PFSK-1 (cell line): ENCODE results near the gene SYT8.

ENCODE experiments used
- FOXP2 ChIP-seq: optimal IDR thresholded peaks from 2 replicates; pipeline ENCODE3; 2011; ENCODE audit warnings: borderline replicate concordance, control low read depth, inconsistent platforms; ENCODE audit not compliant: insufficient read depth; ENCODE audit errors: extremely low read length, extremely low read depth
- POLR2AphosphoS5 ChIP-seq: IDR thresholded peaks from 2 replicates; pipeline ENCODE4 v1.6.1; 2012; ENCODE audit warnings: low read depth, mild to moderate bottlenecking, control low read depth, low read length, moderate library complexity
- SIN3A ChIP-seq: IDR thresholded peaks from 2 replicates; pipeline ENCODE4 v1.6.1; 2012; ENCODE audit warnings: mild to moderate bottlenecking, low read length, moderate library complexity, borderline replicate concordance; ENCODE audit not compliant: insufficient read depth
- TAF1 ChIP-seq: IDR thresholded peaks from 2 replicates; pipeline ENCODE4 v1.6.1; 2012; ENCODE audit warnings: low read length, control low read depth, borderline replicate concordance; ENCODE audit not compliant: insufficient read depth
- TF ChIP-seq, protein P1 (sequence below), 2 experiments: IDR thresholded peaks; 2 replicates each; pipeline versions ENCODE4 v1.6.1 to v1.8.0; 2011 to 2012; ENCODE audit warnings: low read depth in 2 of 2, low read length in 2 of 2, control low read depth in 1 of 2, inconsistent platforms in 1 of 2, mild to moderate bottlenecking in 1 of 2, moderate library complexity in 1 of 2; ENCODE audit not compliant: insufficient read depth in 1 of 2

The SYT8 gene

DNA sequence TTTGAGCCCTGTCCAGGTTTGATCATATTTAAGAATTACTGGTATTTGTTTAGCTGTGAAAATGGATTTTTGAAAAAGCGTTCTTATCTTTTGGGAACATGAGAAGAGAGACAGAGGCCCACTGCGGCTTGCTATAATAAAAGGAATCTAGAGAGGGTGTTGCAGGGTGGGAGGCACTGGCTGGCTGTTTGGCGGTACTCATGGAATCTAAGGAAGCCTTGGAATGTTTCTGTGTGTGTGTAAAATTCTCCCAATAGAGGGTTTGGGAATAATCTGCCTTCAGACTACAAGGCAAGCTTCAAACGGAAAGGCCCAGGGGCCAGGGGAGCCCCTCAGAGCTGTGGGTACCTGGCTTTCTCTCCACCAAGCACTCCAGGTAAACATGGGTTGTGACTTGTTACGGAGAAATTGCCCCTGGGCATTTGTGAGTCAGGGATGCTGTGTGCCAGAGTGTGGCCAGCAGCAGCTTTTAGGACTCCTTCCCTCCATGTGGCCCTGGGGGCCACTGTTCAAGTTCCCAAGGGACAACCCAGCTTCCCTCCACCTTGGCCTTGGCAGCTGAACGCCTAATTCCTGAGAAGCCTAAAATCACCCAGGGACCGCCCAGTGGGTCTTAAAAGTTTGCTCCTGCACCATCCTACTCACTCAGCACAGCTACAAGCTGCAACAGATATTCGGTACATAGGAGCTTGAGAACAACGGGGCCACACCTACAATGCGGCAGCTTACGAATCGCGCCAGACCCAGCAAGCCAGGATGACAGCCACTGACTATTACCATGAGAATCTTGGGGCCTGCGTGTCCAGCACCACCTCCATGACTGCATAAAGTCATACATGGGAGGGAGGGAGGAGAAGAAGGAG is 14.1 kb upstream of the SYT8 start:
- TF ChIP-seq SIN3A: no peak
- no peak for TF ChIP-seq FOXP2
- TF ChIP-seq, protein P1, sequence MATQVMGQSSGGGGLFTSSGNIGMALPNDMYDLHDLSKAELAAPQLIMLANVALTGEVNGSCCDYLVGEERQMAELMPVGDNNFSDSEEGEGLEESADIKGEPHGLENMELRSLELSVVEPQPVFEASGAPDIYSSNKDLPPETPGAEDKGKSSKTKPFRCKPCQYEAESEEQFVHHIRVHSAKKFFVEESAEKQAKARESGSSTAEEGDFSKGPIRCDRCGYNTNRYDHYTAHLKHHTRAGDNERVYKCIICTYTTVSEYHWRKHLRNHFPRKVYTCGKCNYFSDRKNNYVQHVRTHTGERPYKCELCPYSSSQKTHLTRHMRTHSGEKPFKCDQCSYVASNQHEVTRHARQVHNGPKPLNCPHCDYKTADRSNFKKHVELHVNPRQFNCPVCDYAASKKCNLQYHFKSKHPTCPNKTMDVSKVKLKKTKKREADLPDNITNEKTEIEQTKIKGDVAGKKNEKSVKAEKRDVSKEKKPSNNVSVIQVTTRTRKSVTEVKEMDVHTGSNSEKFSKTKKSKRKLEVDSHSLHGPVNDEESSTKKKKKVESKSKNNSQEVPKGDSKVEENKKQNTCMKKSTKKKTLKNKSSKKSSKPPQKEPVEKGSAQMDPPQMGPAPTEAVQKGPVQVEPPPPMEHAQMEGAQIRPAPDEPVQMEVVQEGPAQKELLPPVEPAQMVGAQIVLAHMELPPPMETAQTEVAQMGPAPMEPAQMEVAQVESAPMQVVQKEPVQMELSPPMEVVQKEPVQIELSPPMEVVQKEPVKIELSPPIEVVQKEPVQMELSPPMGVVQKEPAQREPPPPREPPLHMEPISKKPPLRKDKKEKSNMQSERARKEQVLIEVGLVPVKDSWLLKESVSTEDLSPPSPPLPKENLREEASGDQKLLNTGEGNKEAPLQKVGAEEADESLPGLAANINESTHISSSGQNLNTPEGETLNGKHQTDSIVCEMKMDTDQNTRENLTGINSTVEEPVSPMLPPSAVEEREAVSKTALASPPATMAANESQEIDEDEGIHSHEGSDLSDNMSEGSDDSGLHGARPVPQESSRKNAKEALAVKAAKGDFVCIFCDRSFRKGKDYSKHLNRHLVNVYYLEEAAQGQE (IDR thresholded peaks at IDR 0.05; ENCODE audit: insufficient read depth in 1 of 2, low read depth in 2 of 2, low read length in 2 of 2): no peak
- TF ChIP-seq TAF1: no peak
- TF ChIP-seq POLR2AphosphoS5: no peak

DNA sequence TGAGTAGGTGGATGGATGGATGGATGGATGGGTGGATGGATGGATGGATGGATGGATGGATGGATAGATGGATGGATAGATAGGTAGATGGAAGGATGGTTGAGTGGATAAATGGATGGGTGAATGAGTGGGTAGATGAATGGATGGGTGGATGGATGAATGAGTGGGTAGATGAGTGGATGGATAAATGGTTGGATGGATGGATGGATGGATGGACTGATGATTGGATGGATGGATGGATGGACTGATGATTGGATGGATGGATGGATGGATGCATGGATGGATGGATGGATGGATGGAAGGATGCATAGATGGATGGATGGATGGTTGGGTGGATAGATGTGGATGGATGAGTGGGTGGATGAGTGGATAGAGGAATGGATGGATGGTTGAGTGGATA is 13.2 kb upstream of the SYT8 start:
- TF ChIP-seq TAF1: no peak

DNA sequence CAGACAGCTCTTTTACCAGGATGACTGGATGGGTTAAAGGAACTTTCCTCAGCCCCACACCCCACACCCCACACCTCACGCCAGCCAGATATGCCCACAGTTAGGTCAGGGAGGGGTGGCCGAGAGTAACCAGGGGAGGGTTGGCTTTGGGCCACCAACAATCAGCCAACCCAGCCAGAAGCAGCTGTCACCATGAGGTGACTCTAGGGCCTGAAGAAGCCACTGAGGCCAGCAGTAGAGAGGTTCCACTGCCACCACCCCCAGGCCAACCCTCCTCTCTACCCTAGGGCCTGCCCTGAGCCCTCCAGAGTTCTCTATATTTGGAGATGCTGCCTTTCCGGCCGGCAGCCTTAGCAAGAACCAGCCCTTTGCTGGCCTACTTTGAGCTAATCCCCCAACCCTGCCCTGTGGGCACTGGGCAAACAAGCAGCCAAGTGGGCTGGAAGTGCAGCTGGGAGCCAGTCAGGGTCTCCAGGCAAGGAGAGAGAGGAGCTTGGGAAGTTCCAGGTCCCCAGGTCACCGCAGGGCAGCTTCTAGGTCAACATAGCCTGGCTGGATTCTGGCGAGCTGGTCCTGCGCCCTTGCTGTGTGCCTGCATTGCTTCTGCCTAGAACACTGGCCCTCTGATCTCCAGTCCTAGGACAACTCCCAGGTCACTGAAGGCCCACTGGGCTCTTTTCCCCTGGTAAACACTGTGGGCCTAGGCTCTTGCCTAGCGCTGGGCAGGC is 12.0 kb upstream of the SYT8 start:
- TF ChIP-seq POLR2AphosphoS5 (no peak), SIN3A (no peak), FOXP2 (no peak), TAF1 (no peak)
- TF ChIP-seq, protein P1 (IDR thresholded peaks at IDR 0.05; ENCODE audit: insufficient read depth in 1 of 2, low read depth in 2 of 2, low read length in 2 of 2): no peak

DNA sequence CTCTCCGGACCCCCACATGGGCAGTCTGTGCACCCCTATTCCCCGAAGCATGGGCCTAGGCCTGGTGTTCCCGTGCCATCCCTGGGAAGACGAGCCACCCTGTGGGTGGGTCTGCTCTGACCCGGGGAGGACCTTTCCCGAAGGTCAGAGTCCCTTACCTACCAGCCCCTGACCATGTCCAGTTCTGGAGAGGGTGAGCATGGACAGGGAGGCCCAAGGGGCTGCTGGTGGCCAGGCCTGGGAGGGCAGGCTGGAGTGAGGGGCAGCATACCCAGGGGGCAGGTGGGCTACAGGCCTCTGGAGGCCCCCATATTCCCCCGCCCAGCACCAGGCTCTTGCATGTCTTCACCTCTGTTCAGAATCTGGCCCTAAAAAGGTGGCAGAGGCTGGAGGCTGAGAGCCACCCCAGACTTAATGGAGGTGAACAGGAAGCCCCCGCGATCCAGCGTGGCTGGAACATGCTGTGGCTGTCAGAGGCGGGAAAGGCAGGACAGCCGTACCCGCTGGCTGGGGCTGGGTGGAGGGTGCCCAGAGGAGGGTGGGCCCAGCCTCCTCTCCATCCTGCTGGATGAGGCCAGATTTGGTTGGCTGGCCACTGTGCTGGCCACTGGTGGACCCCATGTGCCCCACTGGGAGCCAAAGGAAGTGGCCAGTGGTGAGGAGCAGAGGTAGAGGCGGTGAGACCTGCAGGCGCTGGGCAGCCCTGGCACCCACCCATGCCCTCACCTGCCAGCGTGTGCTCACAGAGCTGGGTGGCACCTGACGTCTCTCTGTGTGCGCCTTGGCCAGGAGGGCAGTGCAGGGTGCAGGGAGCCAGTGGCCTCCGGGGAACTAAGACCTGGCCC is 11.2 kb upstream of the SYT8 start:
- TF ChIP-seq, protein P1 (IDR thresholded peaks at IDR 0.05; ENCODE audit: insufficient read depth in 1 of 2, low read depth in 2 of 2, low read length in 2 of 2): no peak
- TF ChIP-seq TAF1 (no peak), FOXP2 (no peak), SIN3A (no peak), POLR2AphosphoS5 (no peak)
